SU-DHL-6 (cell line): ENCODE measurements around the gene DIS3L2.

ENCODE experiments used
- CTCF ChIP-seq: fragments of 200-600 bp; sonication (generic); IDR thresholded peaks from one replicate; pipeline ENCODE4 v1.5.1; 2017; ENCODE audit warnings: antibody characterized with exemption, mild to moderate bottlenecking, low read length, moderate library complexity; ENCODE audit not compliant: insufficient read depth, poor library complexity, severe bottlenecking
- EZH2phosphoT487 ChIP-seq: fragments of 200-600 bp; sonication (generic), shearing (Covaris generic); conservative IDR thresholded peaks from 2 replicates; pipeline ENCODE4 v1.6.1; 2018; ENCODE audit warnings: mild to moderate bottlenecking, antibody characterized with exemption, low read length, moderate library complexity, mixed read lengths

- TF ChIP-seq CTCF (no peak), EZH2phosphoT487 (no peak)
Measured at GRCh38 chr2:232126301-232127099, 165.0 kb downstream of the DIS3L2 start.
